ENCODE measurements around the gene TFPI.
"Not testable (repeated sequence)": the region's sequence is repeated elsewhere in the genome, so short reads cannot be mapped to it uniquely, and the experiment has no call there.

TFPI gene

GRCh38 chr2:187527262-187527661 lies 27.0 kb downstream of the TFPI start:
- no peak for DNase-seq

GRCh38 chr2:187526792-187527191 lies 27.4 kb downstream of the TFPI start:
- no peak for DNase-seq

- DNase-seq, result no peak
Observed at GRCh38 chr2:187525163-187525900, 28.9 kb downstream of the TFPI start.

- DNase-seq, result no peak
Observed at GRCh38 chr2:187523325-187523724, 30.9 kb downstream of the TFPI start.

GRCh38 chr2:187520121-187520624 lies 34.1 kb downstream of the TFPI start:
- DNase-seq, result no peak

GRCh38 chr2:187519419-187520120 lies 34.7 kb downstream of the TFPI start:
- DNase-seq, result peak in 1 of 2 experiments; percentile 0

- not testable (repeated sequence) for DNase-seq
Observed at GRCh38 chr2:187517750-187518361, 36.4 kb downstream of the TFPI start.

- not testable (repeated sequence) for DNase-seq
Observed at GRCh38 chr2:187516630-187517510, 37.4 kb downstream of the TFPI start.

- no peak for DNase-seq
Observed at GRCh38 chr2:187514930-187515329, 39.3 kb downstream of the TFPI start.

GRCh38 chr2:187514235-187514829 lies 39.9 kb downstream of the TFPI start:
- not testable (repeated sequence) for DNase-seq

GRCh38 chr2:187513460-187514234 lies 40.6 kb downstream of the TFPI start:
- not testable (repeated sequence) for DNase-seq

GRCh38 chr2:187511356-187512315 lies 42.6 kb downstream of the TFPI start:
- no peak for DNase-seq

GRCh38 chr2:187510419-187511355 lies 43.5 kb downstream of the TFPI start:
- DNase-seq, result not testable (repeated sequence)

GRCh38 chr2:187509667-187510417 lies 44.4 kb downstream of the TFPI start:
- DNase-seq, result no peak

- DNase-seq, result no peak
Observed at GRCh38 chr2:187506416-187506815, 47.8 kb downstream of the TFPI start.

GRCh38 chr2:187505065-187505672 lies 49.1 kb downstream of the TFPI start:
- DNase-seq, result no peak

- DNase-seq, result no peak
Observed at GRCh38 chr2:187504312-187504921, 49.8 kb downstream of the TFPI start.

Data from NCI-H187 (cell line).